ENCODE measurements around the gene BRAT1.

Gene BRAT1

DNA sequence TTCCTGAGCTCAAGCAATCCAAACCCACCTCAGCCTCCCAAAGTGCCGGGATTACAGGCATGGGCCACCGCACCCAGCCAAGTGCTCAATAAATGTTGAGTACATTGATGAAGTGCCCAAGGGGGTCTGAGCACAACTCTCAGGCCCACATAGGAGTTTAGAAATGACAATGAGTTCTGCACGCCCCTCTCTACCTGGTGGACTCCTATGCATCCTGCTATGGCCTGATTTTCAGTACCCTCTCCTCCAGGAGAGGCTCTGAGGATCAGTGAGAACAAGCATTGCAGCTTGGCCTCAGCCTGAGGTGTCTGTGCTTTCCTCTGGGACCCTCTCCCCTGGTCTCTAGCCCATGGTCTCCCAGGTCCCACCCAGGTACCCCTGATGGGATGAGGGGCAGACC, 58.3 kb downstream of the BRAT1 start:
- Histone ChIP-seq H3K4me1 (ENCODE audit: low read length) (no peaks in the 10 kb centered on the region), H3K36me3 (replicated peaks; ENCODE audit: insufficient read depth, low read length) (no peaks in the 10 kb centered on the region), H3K9ac (ENCODE audit: low read length) (no peak overlapping the region), H3K9me2 (replicated peaks; ENCODE audit: insufficient read depth, low read length) (no peaks in the 10 kb centered on the region), H3K9me3 (replicated peaks; ENCODE audit: insufficient read depth, low read length) (no peaks in the 10 kb centered on the region), H3F3A (ENCODE audit: insufficient read depth, low read length) (no peaks in the 10 kb centered on the region), H3K27me3 (replicated peaks; ENCODE audit: insufficient read depth, low read length) (peaks cover 86% of the 10 kb centered on the region), H3K4me3 (ENCODE audit: low read length) (no peak overlapping the region), H2AFZ (ENCODE audit: low read length) (no peak overlapping the region), H3K27ac (ENCODE audit: low read length) (no peak overlapping the region), H3K4me2 (ENCODE audit: low read depth, low read length) (no peak overlapping the region), H3K79me2 (ENCODE audit: low read length) (no peaks in the 10 kb centered on the region), H4K20me1 (ENCODE audit: insufficient read depth, low read length) (no peaks in the 10 kb centered on the region)
- DNase-seq = no peak
- no peak for TF ChIP-seq EZH2 (optimal IDR thresholded peaks at IDR 0.05; ENCODE audit: low read depth, low read length)
- TF ChIP-seq EZH2phosphoT487 (IDR thresholded peaks at IDR 0.05; ENCODE audit: low read length) = no peak
- TF ChIP-seq, protein P1, sequence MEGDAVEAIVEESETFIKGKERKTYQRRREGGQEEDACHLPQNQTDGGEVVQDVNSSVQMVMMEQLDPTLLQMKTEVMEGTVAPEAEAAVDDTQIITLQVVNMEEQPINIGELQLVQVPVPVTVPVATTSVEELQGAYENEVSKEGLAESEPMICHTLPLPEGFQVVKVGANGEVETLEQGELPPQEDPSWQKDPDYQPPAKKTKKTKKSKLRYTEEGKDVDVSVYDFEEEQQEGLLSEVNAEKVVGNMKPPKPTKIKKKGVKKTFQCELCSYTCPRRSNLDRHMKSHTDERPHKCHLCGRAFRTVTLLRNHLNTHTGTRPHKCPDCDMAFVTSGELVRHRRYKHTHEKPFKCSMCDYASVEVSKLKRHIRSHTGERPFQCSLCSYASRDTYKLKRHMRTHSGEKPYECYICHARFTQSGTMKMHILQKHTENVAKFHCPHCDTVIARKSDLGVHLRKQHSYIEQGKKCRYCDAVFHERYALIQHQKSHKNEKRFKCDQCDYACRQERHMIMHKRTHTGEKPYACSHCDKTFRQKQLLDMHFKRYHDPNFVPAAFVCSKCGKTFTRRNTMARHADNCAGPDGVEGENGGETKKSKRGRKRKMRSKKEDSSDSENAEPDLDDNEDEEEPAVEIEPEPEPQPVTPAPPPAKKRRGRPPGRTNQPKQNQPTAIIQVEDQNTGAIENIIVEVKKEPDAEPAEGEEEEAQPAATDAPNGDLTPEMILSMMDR (IDR thresholded peaks at IDR 0.05; ENCODE audit: low read length) = no peak

DNA sequence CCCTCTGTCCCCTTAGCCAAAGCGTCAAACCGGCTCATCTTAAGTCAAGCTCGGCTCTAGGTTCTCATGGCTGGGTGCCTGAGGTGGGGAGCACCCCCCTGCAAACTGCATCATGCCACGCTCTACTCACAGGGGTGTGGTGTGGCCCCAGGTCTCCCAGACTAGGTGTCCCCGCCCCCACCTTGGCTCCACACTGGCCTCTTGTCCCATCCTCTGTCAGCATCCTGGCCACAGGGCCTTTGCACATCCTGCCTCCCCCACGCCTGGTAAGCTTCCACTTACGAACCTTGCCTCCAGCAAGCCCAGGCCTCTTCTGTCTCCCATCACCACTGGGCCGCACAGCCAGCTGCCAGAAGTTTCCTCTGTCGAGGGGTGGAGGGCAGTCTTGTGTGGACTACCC, 58.9 kb downstream of the BRAT1 start:
- no peaks in the 10 kb centered on the region for H3K9me2 ChIP-seq (replicated peaks; ENCODE audit: insufficient read depth, low read length)
- H2AFZ ChIP-seq (ENCODE audit: low read length) = no peak overlapping the region
- TF ChIP-seq, protein P1 (IDR thresholded peaks at IDR 0.05; ENCODE audit: low read length) = no peak
- no peak for TF ChIP-seq EZH2phosphoT487 (IDR thresholded peaks at IDR 0.05; ENCODE audit: low read length)
- no peak for TF ChIP-seq EZH2 (optimal IDR thresholded peaks at IDR 0.05; ENCODE audit: low read depth, low read length)

DNA sequence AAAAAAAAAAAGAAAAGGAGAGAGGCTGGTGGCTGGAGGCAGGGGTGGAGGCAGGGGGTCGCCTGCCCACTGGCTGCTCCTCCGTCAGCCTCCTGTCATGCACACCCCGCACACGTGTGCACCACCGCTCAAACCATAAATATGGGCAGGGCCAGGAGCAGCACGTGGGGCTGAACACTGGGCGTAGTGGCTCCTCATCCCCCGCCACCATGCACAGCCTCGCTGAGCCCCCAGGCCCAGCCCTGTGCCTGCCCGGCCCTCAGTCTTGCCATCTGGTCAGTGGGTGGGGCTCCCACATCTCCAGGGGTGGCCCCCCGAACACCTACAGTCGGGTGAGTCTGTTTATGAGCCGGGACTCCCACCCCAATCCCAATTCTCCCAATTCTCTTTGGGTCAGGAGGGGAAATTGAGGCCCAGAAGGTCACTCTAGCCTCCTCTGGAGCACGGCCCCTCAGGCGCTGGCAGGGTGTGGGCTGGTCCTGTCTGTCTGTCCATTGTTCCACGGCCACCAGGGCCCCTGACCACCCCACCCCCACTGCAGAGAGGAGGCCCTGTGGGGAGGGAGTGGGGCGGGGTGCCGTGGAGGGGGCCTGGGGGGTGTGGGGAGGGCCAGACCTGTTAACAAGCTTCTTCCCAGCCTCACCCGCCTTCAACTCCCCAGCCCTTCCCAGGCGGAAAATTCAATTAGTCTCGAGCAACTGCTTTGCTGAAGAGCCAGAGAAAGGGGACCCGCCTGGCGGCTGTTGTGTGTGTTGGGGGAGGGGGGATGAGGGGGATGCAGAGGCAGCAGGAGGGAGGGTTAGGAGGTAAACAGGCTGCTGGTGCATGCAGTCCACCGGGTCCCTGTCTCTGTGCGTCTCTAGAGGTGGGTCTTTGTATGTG, 59.7 kb downstream of the BRAT1 start:
- Histone ChIP-seq H3F3A (ENCODE audit: insufficient read depth, low read length) (no peaks in the 10 kb centered on the region), H3K79me2 (ENCODE audit: low read length) (no peaks in the 10 kb centered on the region), H3K27ac (ENCODE audit: low read length) (no peak overlapping the region), H2AFZ (ENCODE audit: low read length) (no peak overlapping the region), H3K9me2 (replicated peaks; ENCODE audit: insufficient read depth, low read length) (no peaks in the 10 kb centered on the region), H4K20me1 (ENCODE audit: insufficient read depth, low read length) (no peaks in the 10 kb centered on the region), H3K27me3 (replicated peaks; ENCODE audit: insufficient read depth, low read length) (peaks cover 75% of the 10 kb centered on the region), H3K4me1 (ENCODE audit: low read length) (no peaks in the 10 kb centered on the region), H3K36me3 (replicated peaks; ENCODE audit: insufficient read depth, low read length) (no peaks in the 10 kb centered on the region), H3K9me3 (replicated peaks; ENCODE audit: insufficient read depth, low read length) (no peaks in the 10 kb centered on the region), H3K9ac (ENCODE audit: low read length) (no peak overlapping the region), H3K4me3 (ENCODE audit: low read length) (no peak overlapping the region), H3K4me2 (ENCODE audit: low read depth, low read length) (no peak overlapping the region)
- DNase-seq = no peak
- TF ChIP-seq, protein P1 (IDR thresholded peaks at IDR 0.05; ENCODE audit: low read length) = no peak
- no peak for TF ChIP-seq EZH2phosphoT487 (IDR thresholded peaks at IDR 0.05; ENCODE audit: low read length)

More for the DNA sequence above, 58.9 kb downstream of the BRAT1 start:
- Histone ChIP-seq H3K36me3 (replicated peaks; ENCODE audit: insufficient read depth, low read length) (no peaks in the 10 kb centered on the region), H3K9me3 (replicated peaks; ENCODE audit: insufficient read depth, low read length) (no peaks in the 10 kb centered on the region), H3K4me3 (ENCODE audit: low read length) (no peak overlapping the region), H3K4me2 (ENCODE audit: low read depth, low read length) (no peak overlapping the region), H3K79me2 (ENCODE audit: low read length) (no peaks in the 10 kb centered on the region), H3F3A (ENCODE audit: insufficient read depth, low read length) (no peaks in the 10 kb centered on the region), H3K27ac (ENCODE audit: low read length) (no peak overlapping the region), H3K4me1 (ENCODE audit: low read length) (no peaks in the 10 kb centered on the region), H3K27me3 (replicated peaks; ENCODE audit: insufficient read depth, low read length) (peaks cover 79% of the 10 kb centered on the region), H3K9ac (ENCODE audit: low read length) (no peak overlapping the region), H4K20me1 (ENCODE audit: insufficient read depth, low read length) (no peaks in the 10 kb centered on the region)
- no peak for DNase-seq
